ENCODE measurements around the gene CD5L.

The CD5L gene

DNA sequence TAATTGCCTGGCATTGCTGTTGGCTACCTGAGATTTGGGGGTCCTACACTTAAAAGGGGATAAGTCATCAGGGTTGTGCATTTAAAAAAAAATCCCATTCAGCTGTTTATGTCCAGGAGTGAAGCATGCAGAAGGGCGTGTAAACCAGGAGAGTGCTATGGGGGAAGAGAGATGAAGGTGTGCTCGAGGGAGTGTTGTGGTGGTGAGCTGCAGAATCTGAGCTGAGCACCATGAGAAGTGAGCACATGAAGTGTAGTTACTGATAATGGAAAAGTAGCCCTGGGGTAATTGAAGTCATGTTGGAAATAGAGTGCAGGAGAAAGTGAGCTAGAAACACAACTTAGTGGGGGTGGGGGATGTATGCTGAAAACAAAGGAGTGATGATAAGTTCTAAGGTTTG, 22.4 kb downstream of the CD5L start:
- WGBS, 2 experiments (ENCODE audit: insufficient coverage in 2 of 2), result 86 to 95% methylated on average over 2 of the region's 2 CpGs
- Histone ChIP-seq H3K9me3 (ENCODE audit: control insufficient read depth, low read length) (no peaks in the 10 kb centered on the region), H3K4me1 (ENCODE audit: control insufficient read depth, insufficient read depth, low read length, poor library complexity, severe bottlenecking) (no peaks in the 10 kb centered on the region), H3K4me3 (ENCODE audit: extremely low read depth, insufficient read depth, low read length, poor library complexity, severe bottlenecking) (no peak overlapping the region), H3K36me3 (ENCODE audit: control insufficient read depth, insufficient read depth, low read length) (no peaks in the 10 kb centered on the region), H3K27ac (ENCODE audit: low read depth, low read length, severe bottlenecking) (no peak overlapping the region)

DNA sequence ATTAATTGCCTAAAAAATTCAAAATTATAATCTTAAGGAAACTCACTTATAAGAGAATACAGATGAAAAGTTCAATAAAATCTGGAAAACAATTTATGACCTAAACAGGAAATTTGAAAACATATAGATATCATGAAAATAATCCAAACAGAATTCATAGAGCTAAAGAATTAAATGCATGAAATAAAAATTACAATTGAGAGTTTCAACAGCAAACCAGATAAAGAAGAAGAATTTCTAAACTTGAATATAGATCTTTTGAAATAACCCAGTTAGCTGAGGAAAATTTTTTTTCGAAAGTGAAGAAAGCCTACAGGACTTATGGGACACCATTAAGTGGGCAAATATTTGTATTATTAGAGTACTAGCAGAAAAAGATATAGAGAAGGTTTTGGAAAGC, 28.3 kb downstream of the CD5L start:
- no peak overlapping the region for H3K4me3 ChIP-seq (ENCODE audit: extremely low read depth, insufficient read depth, low read length, poor library complexity, severe bottlenecking)
- H3K9me3 ChIP-seq (ENCODE audit: control insufficient read depth, low read length), result no peaks in the 10 kb centered on the region
- no CpG with 5 or more reads among the region's 1 CpG for WGBS, 2 experiments (ENCODE audit: insufficient coverage in 2 of 2)
- H3K27ac ChIP-seq (ENCODE audit: low read depth, low read length, severe bottlenecking), result no peak overlapping the region
- H3K4me1 ChIP-seq (ENCODE audit: control insufficient read depth, insufficient read depth, low read length, poor library complexity, severe bottlenecking), result no peaks in the 10 kb centered on the region
- no peaks in the 10 kb centered on the region for H3K36me3 ChIP-seq (ENCODE audit: control insufficient read depth, insufficient read depth, low read length)

DNA sequence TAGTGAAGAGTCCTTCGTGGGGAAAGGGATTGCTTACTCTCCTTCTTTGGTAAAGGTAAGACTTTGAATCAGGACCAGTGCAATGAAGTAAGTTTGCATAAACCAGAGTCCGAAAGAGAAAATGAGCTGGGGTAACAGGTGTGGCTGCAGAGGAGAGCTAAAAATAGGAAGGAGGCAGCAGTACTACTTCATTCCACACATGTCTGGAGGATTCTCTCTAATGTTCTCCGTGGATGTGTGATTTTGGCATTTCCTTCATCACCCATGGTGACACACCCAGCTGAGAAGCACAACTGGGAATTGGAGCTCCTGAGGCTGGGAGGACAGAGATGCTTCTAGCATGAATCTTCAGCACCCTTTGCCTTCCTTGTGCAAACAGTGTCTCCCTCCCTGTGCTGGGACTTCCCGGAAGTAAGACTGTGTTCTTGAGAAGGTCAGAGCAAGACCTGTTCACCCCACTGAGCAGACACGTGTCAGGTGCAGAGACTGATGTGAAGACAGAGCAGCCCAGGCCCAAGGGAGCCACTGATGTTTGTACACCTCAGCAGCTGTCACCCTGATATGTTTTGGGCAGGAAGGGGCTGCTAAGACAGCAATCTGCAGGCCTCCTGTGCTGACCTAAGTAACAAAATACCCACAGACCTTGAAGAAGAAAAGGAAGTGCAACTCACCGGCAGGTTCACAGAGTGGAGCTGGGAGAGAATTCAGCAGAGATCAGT, 35.0 kb downstream of the CD5L start:
- no peak overlapping the region for H3K27ac ChIP-seq (ENCODE audit: low read depth, low read length, severe bottlenecking)
- WGBS, 2 experiments (ENCODE audit: insufficient coverage in 2 of 2), result 74 to 81% methylated on average over 2 to 4 of the region's 6 CpGs
- H3K9me3 ChIP-seq (ENCODE audit: control insufficient read depth, low read length), result no peaks in the 10 kb centered on the region
- no peaks in the 10 kb centered on the region for H3K36me3 ChIP-seq (ENCODE audit: control insufficient read depth, insufficient read depth, low read length)
- H3K4me1 ChIP-seq (ENCODE audit: control insufficient read depth, insufficient read depth, low read length, poor library complexity, severe bottlenecking), result no peaks in the 10 kb centered on the region
- no peak overlapping the region for H3K4me3 ChIP-seq (ENCODE audit: extremely low read depth, insufficient read depth, low read length, poor library complexity, severe bottlenecking)

DNA sequence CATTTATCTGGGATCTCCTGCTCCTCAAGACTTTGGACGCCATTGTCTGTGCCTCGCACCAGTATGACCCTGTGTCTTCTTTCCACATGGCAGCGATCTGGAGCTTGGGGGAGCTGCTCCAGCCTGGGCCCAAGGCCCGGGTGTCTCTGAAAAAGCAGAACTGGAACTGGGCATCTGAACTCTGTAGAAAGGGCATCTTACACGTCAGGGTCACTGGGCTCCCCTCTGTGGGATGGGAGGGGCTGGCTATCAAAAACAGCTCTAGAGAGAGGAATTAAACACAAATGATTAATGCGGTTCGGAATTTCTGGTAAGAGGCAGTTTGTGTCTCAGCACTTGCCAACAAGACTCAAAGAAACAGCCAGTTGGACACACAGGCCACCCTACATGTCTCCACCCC, 37.8 kb downstream of the CD5L start:
- Histone ChIP-seq H3K36me3 (ENCODE audit: control insufficient read depth, insufficient read depth, low read length) (no peaks in the 10 kb centered on the region), H3K4me3 (ENCODE audit: extremely low read depth, insufficient read depth, low read length, poor library complexity, severe bottlenecking) (no peak overlapping the region), H3K27ac (ENCODE audit: low read depth, low read length, severe bottlenecking) (no peak overlapping the region), H3K9me3 (ENCODE audit: control insufficient read depth, low read length) (no peaks in the 10 kb centered on the region), H3K4me1 (ENCODE audit: control insufficient read depth, insufficient read depth, low read length, poor library complexity, severe bottlenecking) (no peaks in the 10 kb centered on the region)
- 83 to 93% methylated on average over 6 to 7 of the region's 7 CpGs for WGBS, 2 experiments (ENCODE audit: insufficient coverage in 2 of 2)

DNA sequence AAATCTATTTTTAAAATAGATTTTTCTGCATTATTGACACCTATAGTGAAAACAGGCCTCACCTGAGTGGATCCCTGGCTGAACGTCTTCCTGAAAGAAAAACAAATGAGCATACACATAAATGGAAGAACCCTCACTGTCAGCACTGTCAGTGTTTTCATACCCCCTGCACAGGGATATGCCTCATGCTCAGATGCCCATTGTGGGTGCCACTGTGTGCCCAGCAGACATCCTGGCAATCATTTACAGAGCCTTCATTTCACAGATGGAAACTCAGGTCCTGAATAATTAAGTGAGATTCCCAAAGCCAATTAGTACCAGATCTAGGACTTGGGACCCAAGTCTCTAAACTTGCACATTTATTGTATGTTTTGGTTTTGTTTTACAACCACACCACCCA, 41.6 kb downstream of the CD5L start:
- no peaks in the 10 kb centered on the region for H3K36me3 ChIP-seq (ENCODE audit: control insufficient read depth, insufficient read depth, low read length)
- H3K4me1 ChIP-seq (ENCODE audit: control insufficient read depth, insufficient read depth, low read length, poor library complexity, severe bottlenecking), result no peaks in the 10 kb centered on the region
- H3K4me3 ChIP-seq (ENCODE audit: extremely low read depth, insufficient read depth, low read length, poor library complexity, severe bottlenecking), result no peak overlapping the region
- 62% methylated on average over 1 of the region's 1 CpG; no CpG with 5 or more reads in 1 of the 2 experiments for WGBS, 2 experiments (ENCODE audit: insufficient coverage in 2 of 2)
- no peak overlapping the region for H3K27ac ChIP-seq (ENCODE audit: low read depth, low read length, severe bottlenecking)
- no peaks in the 10 kb centered on the region for H3K9me3 ChIP-seq (ENCODE audit: control insufficient read depth, low read length)

DNA sequence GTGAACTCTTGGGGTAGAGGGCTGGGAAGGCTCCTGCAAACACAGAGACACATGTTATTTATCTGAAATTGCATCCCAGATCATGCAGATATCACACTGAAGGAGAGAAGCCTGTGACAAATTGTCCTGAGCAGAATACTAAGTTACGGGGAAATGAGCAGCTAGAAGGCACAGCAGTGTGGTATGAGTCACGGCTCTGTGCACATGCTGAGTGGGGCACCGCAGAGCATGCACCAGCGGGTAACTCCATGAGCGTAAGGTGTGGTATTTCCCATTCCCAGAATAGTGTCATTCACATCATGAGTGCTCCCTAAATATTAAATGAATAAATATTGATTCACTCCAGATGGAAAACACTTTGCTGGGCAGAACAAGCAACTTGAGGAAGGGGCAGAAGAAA, 43.4 kb downstream of the CD5L start:
- H3K4me1 ChIP-seq (ENCODE audit: control insufficient read depth, insufficient read depth, low read length, poor library complexity, severe bottlenecking), result no peaks in the 10 kb centered on the region
- no peak overlapping the region for H3K27ac ChIP-seq (ENCODE audit: low read depth, low read length, severe bottlenecking)
- WGBS, 2 experiments (ENCODE audit: insufficient coverage in 2 of 2), result 86 to 89% methylated on average over 2 to 3 of the region's 5 CpGs
- H3K9me3 ChIP-seq (ENCODE audit: control insufficient read depth, low read length), result no peaks in the 10 kb centered on the region
- no peaks in the 10 kb centered on the region for H3K36me3 ChIP-seq (ENCODE audit: control insufficient read depth, insufficient read depth, low read length)
- H3K4me3 ChIP-seq (ENCODE audit: extremely low read depth, insufficient read depth, low read length, poor library complexity, severe bottlenecking), result no peak overlapping the region

DNA sequence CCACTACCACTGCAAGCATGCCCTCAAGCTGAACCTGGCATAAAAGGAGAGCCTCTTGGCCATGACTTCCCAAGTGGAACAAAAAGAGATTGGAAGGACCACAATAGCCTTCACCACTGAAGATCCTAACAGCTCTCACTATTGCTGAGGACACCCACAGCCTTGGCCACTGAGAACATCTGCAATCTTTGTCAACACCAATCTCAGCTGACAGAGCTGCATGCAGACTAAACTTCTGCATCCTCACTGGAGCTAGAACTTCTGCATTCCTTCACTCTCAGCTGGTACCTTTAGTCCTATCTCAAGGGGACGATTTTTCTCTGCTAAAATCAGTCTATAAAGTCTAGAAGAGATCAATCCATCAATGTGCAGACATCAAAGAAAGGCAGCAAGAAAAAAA, 56.4 kb downstream of the CD5L start:
- no peaks in the 10 kb centered on the region for H3K9me3 ChIP-seq (ENCODE audit: control insufficient read depth, low read length)
- WGBS, 2 experiments (ENCODE audit: insufficient coverage in 2 of 2), result no CpG with 5 or more reads among the region's 1 CpG
- H3K27ac ChIP-seq (ENCODE audit: low read depth, low read length, severe bottlenecking), result no peak overlapping the region
- no peaks in the 10 kb centered on the region for H3K4me1 ChIP-seq (ENCODE audit: control insufficient read depth, insufficient read depth, low read length, poor library complexity, severe bottlenecking)
- no peaks in the 10 kb centered on the region for H3K36me3 ChIP-seq (ENCODE audit: control insufficient read depth, insufficient read depth, low read length)
- no peak overlapping the region for H3K4me3 ChIP-seq (ENCODE audit: extremely low read depth, insufficient read depth, low read length, poor library complexity, severe bottlenecking)

DNA sequence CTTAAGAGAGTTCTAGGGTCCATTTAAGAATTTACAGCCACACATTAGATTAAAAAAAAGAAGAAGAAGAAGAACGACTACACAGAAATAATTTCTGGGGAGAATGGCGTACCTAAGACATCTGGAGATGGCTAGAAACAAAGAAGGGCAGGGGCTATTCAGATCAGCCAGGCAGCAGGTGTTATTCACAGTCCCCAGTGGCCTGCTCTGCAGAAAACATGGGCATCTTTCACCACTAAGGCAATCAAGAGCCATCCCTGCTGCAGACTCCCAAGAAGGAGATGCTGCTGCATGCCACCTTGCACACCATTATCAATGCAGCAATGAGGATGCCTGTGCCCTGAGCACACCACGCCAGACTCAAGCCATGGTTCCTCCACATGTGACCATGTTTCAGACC, 56.8 kb downstream of the CD5L start:
- Histone ChIP-seq H3K4me1 (ENCODE audit: control insufficient read depth, insufficient read depth, low read length, poor library complexity, severe bottlenecking) (no peaks in the 10 kb centered on the region), H3K9me3 (ENCODE audit: control insufficient read depth, low read length) (no peaks in the 10 kb centered on the region), H3K36me3 (ENCODE audit: control insufficient read depth, insufficient read depth, low read length) (no peaks in the 10 kb centered on the region), H3K4me3 (ENCODE audit: extremely low read depth, insufficient read depth, low read length, poor library complexity, severe bottlenecking) (no peak overlapping the region), H3K27ac (ENCODE audit: low read depth, low read length, severe bottlenecking) (no peak overlapping the region)
- 76 to 80% methylated on average over 2 to 3 of the region's 3 CpGs for WGBS, 2 experiments (ENCODE audit: insufficient coverage in 2 of 2)

DNA sequence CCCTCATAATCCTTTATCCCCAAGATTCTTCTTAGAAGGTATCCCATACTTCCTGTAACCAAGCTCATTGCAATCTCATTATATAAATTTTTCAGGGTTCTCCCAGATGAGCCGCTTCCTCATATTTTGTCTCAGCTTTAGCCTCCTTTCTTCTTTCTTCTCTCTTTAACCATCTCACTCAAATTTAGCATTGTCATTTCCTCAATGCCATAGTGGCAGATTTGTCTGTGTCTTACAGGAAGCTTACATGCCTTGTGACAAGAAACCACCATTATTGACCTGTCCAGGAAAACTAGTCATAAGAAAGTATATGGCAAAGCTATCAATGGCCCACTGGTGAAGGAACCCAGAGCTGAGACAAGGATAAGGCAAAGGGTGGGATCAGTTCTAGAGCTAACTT, 58.7 kb downstream of the CD5L start:
- Histone ChIP-seq H3K4me1 (ENCODE audit: control insufficient read depth, insufficient read depth, low read length, poor library complexity, severe bottlenecking) (no peaks in the 10 kb centered on the region), H3K36me3 (ENCODE audit: control insufficient read depth, insufficient read depth, low read length) (no peaks in the 10 kb centered on the region), H3K27ac (ENCODE audit: low read depth, low read length, severe bottlenecking) (no peak overlapping the region), H3K4me3 (ENCODE audit: extremely low read depth, insufficient read depth, low read length, poor library complexity, severe bottlenecking) (no peak overlapping the region), H3K9me3 (ENCODE audit: control insufficient read depth, low read length) (no peaks in the 10 kb centered on the region)
- WGBS, 2 experiments (ENCODE audit: insufficient coverage in 2 of 2), result 80 to 100% methylated on average over 1 of the region's 1 CpG

DNA sequence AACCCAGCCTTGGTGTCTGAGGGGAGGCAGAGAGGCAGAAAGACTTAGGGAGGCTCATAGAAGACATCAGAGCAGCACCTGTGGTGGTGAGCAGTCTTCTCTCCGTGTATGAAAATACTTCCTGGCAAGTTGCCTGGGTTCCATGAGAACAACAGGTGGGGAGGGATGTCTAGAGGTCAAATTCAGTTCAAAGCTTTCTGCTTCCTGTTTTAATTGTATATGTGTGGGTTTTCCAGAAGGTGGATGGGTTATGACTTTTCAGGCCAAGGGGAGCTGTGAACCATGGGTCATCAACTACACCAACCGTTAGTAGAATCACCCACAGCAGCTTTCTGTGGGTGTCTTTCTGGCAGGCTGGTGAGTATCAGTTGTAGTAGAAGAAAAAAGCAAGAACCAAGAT, 60.6 kb downstream of the CD5L start:
- WGBS, 2 experiments (ENCODE audit: insufficient coverage in 2 of 2), result 100% methylated on average over 1 of the region's 2 CpGs
- Histone ChIP-seq H3K4me3 (ENCODE audit: extremely low read depth, insufficient read depth, low read length, poor library complexity, severe bottlenecking) (no peak overlapping the region), H3K4me1 (ENCODE audit: control insufficient read depth, insufficient read depth, low read length, poor library complexity, severe bottlenecking) (no peaks in the 10 kb centered on the region), H3K9me3 (ENCODE audit: control insufficient read depth, low read length) (no peaks in the 10 kb centered on the region), H3K36me3 (ENCODE audit: control insufficient read depth, insufficient read depth, low read length) (no peaks in the 10 kb centered on the region), H3K27ac (ENCODE audit: low read depth, low read length, severe bottlenecking) (no peak overlapping the region)

Data from mesodermal cell (in vitro differentiated cells).